Colonic mucosa (tissue), 4 donors: ENCODE measurements around the gene C1QL1. TPM values are rescaled to one million over a fixed set of nuclear protein-coding genes. Genes with fewer than 3 reads are reported as not detected.
"Not testable (repeated sequence)": the region's sequence is repeated elsewhere in the genome, so short reads cannot be mapped to it uniquely, and the experiment has no call there.

Source experiments
- DNase-seq: peaks from one replicate; pipeline ENCODE4 v3.0.0-alpha.2; 2020
- H3K27ac ChIP-seq: fragments of 200-600 bp; one replicate; pipeline ENCODE4 v1.8.0; 2021
- H3K27me3 ChIP-seq: fragments of 200-600 bp; one replicate; pipeline ENCODE4 v1.8.0; 2021
- H3K36me3 ChIP-seq: fragments of 200-600 bp; one replicate; pipeline ENCODE4 v1.8.0; 2021
- H3K4me1 ChIP-seq: fragments of 200-600 bp; one replicate; pipeline ENCODE4 v1.8.0; 2021; ENCODE audit warnings: mild to moderate bottlenecking
- H3K4me3 ChIP-seq: fragments of 200-600 bp; one replicate; pipeline ENCODE4 v1.8.0; 2021
- H3K9ac ChIP-seq, 2 donors: one replicate each; pipeline ENCODE4 v1.7.0; 2013; ENCODE audit warnings: control low read depth in 2 of 2, low read depth in 2 of 2, low read length in 2 of 2
- H3K9me3 ChIP-seq: fragments of 200-600 bp; one replicate; pipeline ENCODE4 v1.8.0; 2021
- CTCF ChIP-seq: fragments of 200-600 bp; IDR thresholded peaks from one replicate; pipeline ENCODE4 v1.8.0; 2022; ENCODE audit warnings: antibody characterized with exemption, mild to moderate bottlenecking
- intact Hi-C: fragments of 100-400 bp; cut with DNase I; formaldehyde crosslinking; loops from one replicate; pipeline ENCODE4 v1.14.1; 2022
- total RNA-seq, 2 donors: library from RNA; stranded (reverse); fragmentation: NEBNext Ultra II Directional in 1 of 2; extraction: Animal tissue kit (Norgen Biotek cat#: 25700) in 1 of 2; gene quantifications; one replicate each; pipeline ENCODE4 v1.2.1, GENCODE V29; 2021
- donor health status: healthy.
- donor health status: DM: no; HTN: no; CAD: no.
- donor health status: DM: no; HTN: no; CAD: no.

Gene C1QL1
- total RNA-seq, 2 donors from 2014 or later, result 1.2 to 1.9 TPM

DNA sequence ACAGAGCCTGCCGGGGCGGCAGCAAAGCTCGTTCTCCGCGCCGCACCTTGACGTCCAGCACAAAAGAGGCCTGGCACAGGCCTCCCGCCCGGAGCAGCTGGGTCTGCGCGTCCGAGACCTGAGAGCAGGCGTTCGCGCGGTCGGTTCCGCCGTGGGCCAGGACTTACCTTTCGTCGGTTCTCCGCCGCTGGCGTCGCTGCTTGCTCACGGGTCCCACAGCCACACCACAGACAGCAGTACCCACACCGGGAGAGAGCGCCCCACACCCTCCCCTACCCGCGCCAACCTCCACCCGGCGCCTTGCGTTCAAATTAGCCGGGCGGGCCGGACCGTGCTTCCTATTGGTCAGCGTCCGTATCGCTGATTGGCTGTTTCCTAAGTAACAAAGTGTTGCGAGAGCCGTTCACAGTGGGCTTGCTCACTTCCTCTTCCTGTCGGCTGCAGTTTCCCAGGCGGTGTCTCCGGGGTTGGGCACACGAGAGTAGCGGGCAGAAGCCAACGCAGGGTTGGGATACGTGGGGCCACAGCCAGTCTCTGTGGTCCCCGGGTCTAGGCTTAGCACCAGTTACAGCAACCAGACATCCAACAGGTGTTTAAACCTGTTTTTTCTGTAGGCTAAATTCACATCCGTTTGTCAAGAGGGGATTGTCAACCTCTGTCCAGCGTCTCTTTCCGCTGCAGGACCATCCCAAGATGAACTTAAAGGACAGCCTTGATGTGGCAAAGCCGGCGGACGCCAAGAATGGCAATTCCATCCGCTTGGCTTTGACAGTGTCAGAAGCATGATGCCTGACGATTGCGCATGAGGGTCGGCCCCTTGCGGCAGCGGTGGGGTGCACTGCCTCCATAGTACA lies 20.4 kb downstream of the C1QL1 start, which contains the start of gene KIF18B:
KIF18B (minus strand) TSS at position 313 of the 854 bp plus-strand sequence. CDS start 11,429 bp downstream, outside the sequence.
- Histone ChIP-seq H3K27me3 (no peaks in the 10 kb centered on the region), H3K9ac (peak within 1 kb of the TSS; percentile 67 to 76), H3K9me3 (no peaks in the 10 kb centered on the region), H3K4me3 (peak within 1 kb of the TSS; percentile 78), H3K27ac (no peak within 1 kb of the TSS), H3K36me3 (no peaks in the 10 kb centered on the region), H3K4me1 (no peaks in the 10 kb centered on the region)
- peak; percentile 95 for DNase-seq
- no peak for TF ChIP-seq CTCF
- intact Hi-C loops, result no loop called here

DNA sequence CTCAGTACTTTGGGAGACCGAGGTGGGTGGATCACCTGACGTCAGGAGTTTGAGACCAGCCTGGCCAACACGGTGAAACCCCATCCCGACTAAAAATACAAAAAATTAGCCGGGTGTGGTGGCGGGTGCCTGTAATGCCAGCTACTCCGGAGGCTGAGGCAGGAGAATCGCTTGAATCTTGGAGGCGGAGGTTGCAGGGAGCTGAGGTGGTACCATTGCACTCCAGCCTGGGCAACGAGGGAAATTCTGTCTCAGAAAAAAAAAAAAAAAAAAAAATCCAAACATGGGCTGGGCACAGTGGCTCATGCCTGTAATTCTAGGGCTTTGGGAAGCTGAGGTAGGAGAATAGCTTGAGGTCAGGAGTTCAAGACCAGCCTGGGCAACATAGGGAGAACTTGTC lies 22.5 kb downstream of the C1QL1 start:
- H3K4me1 ChIP-seq, DNase-seq, H3K9ac ChIP-seq, H3K27me3 ChIP-seq, H3K4me3 ChIP-seq, H3K9me3 ChIP-seq, intact Hi-C loops, H3K36me3 ChIP-seq, H3K27ac ChIP-seq: not testable (repeated sequence)

GRCh38 chr17:44942456-44942855 lies 25.6 kb downstream of the C1QL1 start:
- no peak for TF ChIP-seq CTCF
- Histone ChIP-seq H3K4me3 (no peak overlapping the region), H3K36me3 (no peaks in the 10 kb centered on the region), H3K27me3 (no peaks in the 10 kb centered on the region), H3K4me1 (no peaks in the 10 kb centered on the region), H3K9ac (no peak overlapping the region), H3K27ac (no peak overlapping the region), H3K9me3 (no peaks in the 10 kb centered on the region)
- no peak for DNase-seq
- intact Hi-C loops, result no loop called here

- Histone ChIP-seq H3K9me3 (no peaks in the 10 kb centered on the region), H3K27ac (no peak overlapping the region), H3K27me3 (no peaks in the 10 kb centered on the region), H3K4me1 (no peaks in the 10 kb centered on the region), H3K9ac (no peak overlapping the region), H3K4me3 (no peak overlapping the region), H3K36me3 (no peaks in the 10 kb centered on the region)
- DNase-seq, result no peak
- intact Hi-C loops, result no loop called here
- no peak for TF ChIP-seq CTCF
Observed at GRCh38 chr17:44941712-44942331, 26.3 kb downstream of the C1QL1 start.

DNA sequence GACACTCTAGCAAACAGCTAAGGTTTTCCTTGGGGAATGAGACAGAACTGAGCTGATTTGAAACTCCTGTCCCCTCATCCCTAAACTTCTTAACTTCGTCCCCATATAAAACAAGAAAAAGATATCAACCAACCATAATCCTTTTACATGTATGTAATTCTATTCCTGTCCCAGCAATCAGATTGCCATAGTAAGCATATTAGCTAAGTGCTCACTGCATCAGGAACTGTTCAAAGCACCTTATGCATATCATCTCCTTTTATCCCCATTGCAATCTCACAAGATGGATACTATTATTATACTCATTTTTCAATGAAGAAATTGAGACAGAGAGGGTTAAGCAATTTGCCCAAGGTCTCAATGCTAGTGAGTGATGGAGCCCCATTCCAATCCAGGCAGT lies 27.3 kb downstream of the C1QL1 start:
- DNase-seq, result no peak
- intact Hi-C loops, result no loop called here
- H3K4me3 ChIP-seq, result no peak overlapping the region
- H3K9me3 ChIP-seq, result no peaks in the 10 kb centered on the region
- no peaks in the 10 kb centered on the region for H3K36me3 ChIP-seq
- H3K27ac ChIP-seq, result no peak overlapping the region
- H3K4me1 ChIP-seq, result no peaks in the 10 kb centered on the region
- H3K9ac ChIP-seq, result no peak overlapping the region
- no peak for TF ChIP-seq CTCF
- H3K27me3 ChIP-seq, result no peaks in the 10 kb centered on the region

- no peaks in the 10 kb centered on the region for H3K9me3 ChIP-seq
- no peaks in the 10 kb centered on the region for H3K27me3 ChIP-seq
- H3K27ac ChIP-seq, result no peak overlapping the region
- H3K36me3 ChIP-seq, result no peaks in the 10 kb centered on the region
- no peak for TF ChIP-seq CTCF
- intact Hi-C loops, result no loop called here
- H3K4me3 ChIP-seq, result no peak overlapping the region
- no peaks in the 10 kb centered on the region for H3K4me1 ChIP-seq
- no peak for DNase-seq
- H3K9ac ChIP-seq, result no peak overlapping the region
Observed at GRCh38 chr17:44940317-44940716, 27.8 kb downstream of the C1QL1 start.
